NCI-H82 (cell line): ENCODE data around the gene IPPK.

ENCODE experiments used
- DNase-seq: peaks from one replicate; lab custom pipeline; 2025; lab: John Stamatoyannopoulos, UW

IPPK gene, protein sequence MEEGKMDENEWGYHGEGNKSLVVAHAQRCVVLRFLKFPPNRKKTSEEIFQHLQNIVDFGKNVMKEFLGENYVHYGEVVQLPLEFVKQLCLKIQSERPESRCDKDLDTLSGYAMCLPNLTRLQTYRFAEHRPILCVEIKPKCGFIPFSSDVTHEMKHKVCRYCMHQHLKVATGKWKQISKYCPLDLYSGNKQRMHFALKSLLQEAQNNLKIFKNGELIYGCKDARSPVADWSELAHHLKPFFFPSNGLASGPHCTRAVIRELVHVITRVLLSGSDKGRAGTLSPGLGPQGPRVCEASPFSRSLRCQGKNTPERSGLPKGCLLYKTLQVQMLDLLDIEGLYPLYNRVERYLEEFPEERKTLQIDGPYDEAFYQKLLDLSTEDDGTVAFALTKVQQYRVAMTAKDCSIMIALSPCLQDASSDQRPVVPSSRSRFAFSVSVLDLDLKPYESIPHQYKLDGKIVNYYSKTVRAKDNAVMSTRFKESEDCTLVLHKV

DNA sequence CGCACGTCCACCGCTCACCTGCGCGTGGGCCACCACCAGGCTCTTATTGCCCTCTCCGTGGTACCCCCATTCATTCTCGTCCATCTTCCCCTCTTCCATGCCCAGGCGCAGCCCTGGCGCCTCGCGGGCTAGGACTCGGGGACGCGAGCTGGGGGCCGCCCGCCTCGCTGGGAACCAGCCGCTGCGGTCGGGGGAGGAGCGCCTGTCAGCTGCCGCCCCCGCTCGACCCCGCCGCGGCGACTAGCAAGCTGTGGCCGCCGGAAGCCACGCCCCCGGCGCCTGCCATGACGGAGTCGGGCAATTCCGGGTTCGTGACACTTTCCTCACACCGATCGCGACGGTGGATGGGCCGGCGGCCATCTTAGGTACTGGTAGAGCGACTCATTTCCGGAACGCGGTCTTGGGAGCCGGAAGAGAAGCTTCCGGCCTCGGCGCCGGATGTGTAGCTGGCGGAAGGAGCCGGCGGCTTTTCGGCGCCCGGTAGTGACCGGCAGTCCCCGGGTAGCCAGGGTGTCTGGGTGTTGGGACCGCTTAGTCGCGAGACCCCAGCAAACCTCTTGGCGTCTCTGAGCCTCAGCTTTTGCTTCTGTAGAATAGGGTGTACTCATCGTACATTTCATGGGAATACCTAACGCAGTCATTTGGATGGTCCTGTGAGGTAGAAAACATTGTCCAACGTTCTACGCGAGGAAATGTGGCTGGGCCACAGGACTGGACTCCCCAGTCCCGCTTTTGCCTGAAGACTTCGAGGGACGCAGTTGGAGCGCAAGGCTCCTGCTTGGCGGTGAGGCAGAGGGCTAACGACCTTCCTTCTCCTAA, at the start of gene IPPK:
TSS of gene IPPK (minus strand) at position 242 of the 819 bp plus-strand sequence. CDS start at position 99, 143 bp downstream.
- DNase-seq: peak; percentile 100

DNA sequence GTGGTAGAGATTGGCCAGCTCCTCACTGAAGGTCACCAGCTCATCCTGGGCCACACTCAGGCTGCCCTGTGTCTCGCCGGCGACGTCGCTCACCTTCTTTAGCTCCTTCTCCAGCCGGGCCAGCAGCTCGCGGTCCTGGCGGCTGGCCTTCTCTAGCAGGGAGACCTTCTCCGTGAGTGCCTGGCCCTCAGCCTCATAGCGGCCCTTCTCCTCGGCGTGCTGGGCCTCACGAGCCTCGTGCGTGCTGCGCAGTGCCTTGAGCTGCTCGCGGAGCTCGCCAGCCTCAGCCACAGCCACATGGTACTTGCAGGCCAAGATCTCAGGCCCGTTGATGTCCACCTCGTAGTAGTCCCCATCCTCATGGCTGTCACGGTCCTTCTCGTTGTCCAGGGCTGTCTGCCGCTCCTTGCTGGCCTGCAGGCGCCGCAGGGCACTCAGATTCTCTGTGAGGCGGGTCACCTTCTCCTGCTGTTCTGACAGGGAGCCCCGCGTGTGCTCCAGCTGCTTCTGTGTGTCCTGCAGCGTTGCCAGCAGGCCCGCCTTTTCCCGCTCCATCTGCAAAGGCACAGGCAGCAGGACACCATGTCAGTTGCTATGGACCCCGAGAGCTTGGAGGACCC, 49.2 kb upstream of the IPPK start:
- DNase-seq: no peak

GRCh38 chr9:92718086-92719001, 48.4 kb upstream of the IPPK start:
- DNase-seq: no peak

GRCh38 chr9:92717201-92718085, 47.5 kb upstream of the IPPK start:
- DNase-seq: no peak

DNA sequence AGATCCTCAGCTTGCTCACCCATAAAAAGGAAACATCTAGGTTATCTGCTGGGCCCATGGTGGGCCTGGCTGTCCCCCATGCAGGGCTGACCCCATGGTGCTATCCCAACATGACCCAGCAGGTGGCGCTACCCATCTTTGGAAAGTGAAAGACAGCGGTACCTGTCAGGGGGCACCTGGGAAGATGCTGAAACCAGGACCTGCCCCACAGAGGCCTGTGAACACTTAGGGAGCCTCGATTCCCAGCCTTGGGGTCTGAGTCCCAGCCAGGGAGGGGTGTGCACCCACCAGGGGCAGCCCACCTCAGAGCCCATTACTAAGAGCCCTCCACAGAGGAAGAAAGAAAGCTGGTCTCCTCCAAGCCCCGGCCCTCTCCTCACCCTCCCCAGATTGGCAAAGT, 46.6 kb upstream of the IPPK start:
- DNase-seq: peak; percentile 78

GRCh38 chr9:92715488-92716231, 45.7 kb upstream of the IPPK start:
- peak; percentile 26 for DNase-seq

DNA sequence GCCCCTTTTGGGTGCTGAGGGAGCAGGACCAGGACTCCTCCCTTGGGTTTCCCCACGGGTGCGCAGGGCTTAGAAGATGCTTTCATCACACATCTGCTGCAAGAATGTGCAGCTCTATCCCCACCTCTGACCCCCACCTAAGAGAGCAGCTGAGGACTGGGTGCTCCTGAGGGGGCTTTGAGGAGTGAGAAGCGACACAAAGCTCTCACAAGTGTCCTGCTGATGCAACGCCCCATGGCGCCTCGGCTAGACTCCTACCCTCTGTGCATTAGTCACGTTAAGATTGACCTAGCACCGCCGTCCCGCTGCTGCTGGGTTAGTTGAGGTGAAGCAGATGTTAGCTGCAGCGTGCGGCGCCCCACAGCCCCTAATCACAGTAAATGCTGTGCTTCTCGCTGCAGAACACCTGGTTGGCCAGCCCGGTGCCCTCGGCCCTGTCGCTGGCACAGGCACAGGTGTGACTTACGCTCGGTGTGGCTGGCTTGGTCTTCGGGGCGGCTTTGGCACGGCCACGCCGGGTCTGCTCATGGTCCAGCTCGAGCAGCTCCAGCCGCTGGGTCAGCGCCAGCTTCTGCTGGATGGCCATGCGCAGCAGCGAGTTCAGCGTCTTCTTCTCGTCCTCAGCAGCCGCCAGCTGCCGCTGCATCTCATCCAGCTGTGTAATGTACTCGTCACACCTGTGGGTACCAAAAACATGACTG, 45.0 kb upstream of the IPPK start:
- DNase-seq: peak; percentile 36

DNA sequence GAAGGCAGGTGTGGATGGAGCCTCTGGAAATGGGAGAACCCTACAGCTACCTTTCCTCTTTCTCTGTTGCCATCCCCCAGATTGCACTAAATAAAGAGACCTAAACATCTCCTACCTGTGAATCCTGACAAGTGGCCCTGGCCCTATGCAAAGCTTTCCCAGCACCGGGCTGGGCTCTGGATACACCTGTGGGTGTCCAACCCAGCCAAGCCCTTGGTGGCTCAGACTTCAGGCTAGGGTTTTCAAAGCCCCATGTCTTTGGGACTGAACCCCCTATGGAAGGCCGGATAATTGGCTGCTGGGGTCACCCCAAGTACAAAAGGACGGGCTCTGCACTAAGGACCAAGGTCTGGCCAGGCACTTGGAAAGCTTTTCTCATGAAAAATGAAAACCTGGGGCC, 44.1 kb upstream of the IPPK start:
- DNase-seq: no peak

DNA sequence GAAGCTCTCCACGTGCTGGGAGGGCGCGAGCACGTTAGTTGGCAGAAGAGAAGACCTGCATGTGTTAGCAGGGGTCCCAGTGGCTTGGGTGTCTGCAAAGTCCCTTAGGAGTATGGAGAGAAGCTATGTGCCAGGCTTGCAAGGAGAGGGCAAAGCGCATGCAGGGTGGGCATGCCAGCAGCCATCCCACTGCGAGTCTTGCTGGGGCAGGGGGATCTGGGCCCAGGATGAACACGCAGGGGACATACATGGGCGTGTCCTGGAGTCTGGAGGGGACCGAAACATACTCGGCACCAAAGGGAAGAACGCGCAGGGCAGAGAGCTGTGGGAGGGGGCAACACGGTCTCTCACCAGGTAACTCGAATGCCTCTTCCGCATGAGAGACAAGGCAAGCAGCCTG, 43.6 kb upstream of the IPPK start:
- no peak for DNase-seq

DNA sequence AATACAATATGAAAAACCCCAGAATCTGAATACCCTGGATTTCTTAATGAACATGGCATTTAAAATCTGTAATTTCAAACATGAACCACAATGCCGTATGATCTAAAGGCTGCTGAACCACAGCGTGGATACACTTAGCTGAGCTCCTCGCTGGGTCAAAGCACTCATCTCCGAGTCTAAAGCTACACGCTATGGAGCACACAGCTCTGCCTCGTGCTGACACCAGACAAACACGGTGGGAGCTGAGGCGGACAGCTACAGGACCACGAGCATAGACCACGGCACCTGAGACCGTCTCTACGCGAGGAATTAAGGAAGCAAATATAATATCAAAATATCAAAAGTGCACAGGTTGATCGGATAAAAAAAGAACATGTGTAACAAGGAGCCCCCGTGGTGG, 42.8 kb upstream of the IPPK start:
- no peak for DNase-seq

DNA sequence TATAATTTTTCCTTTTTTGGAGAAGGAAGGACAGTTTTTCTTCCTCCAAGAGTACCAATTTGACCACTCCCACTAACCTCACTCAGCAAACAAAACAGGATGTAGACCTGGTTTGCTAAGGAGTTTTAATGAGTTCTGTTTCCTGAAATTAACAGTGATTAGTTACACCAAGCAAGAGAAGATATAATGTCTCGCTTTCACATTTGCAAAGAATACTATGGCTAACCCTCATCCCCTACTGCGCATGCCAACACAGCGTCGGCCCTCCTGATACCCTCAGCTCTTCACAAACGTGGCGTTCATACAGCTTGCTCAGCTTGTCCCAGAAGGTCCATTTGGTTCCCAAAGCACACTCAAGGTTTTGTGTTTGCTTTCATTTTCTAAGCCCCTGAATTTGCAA, 41.9 kb upstream of the IPPK start:
- DNase-seq: no peak

- DNase-seq: no peak
Measured at GRCh38 chr9:92711146-92711545, 41.2 kb upstream of the IPPK start.

GRCh38 chr9:92710368-92710767, 40.4 kb upstream of the IPPK start:
- no peak for DNase-seq

- no peak for DNase-seq
Measured at GRCh38 chr9:92709954-92710353, 40.0 kb upstream of the IPPK start.

GRCh38 chr9:92709240-92709639, 39.3 kb upstream of the IPPK start:
- no peak for DNase-seq

DNA sequence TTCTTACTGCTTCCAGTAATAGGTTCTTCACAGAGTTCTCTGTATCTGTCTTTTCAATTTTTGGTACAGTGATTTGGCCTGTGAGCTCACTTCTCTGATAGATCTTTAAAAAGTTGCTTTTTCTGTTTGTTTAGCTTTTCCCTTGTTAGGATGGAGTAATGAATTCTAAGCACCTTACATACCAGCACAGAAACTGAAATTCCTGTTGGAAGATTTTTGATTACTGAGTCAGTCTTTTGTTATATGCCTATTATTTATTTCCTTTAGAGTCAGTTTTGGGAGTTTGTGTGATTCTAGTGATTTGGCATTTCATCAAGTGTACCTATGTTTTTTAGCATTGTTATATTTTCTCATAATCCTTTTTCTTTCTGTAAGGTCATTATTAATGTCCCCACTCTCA, 37.6 kb upstream of the IPPK start:
- DNase-seq: no peak

GRCh38 chr9:92706218-92706940, 36.4 kb upstream of the IPPK start:
- peak; percentile 50 for DNase-seq

- peak; percentile 20 for DNase-seq
Measured at GRCh38 chr9:92704528-92704927, 34.6 kb upstream of the IPPK start.
